Measurements from ENCODE around the gene TPO.

DNA sequence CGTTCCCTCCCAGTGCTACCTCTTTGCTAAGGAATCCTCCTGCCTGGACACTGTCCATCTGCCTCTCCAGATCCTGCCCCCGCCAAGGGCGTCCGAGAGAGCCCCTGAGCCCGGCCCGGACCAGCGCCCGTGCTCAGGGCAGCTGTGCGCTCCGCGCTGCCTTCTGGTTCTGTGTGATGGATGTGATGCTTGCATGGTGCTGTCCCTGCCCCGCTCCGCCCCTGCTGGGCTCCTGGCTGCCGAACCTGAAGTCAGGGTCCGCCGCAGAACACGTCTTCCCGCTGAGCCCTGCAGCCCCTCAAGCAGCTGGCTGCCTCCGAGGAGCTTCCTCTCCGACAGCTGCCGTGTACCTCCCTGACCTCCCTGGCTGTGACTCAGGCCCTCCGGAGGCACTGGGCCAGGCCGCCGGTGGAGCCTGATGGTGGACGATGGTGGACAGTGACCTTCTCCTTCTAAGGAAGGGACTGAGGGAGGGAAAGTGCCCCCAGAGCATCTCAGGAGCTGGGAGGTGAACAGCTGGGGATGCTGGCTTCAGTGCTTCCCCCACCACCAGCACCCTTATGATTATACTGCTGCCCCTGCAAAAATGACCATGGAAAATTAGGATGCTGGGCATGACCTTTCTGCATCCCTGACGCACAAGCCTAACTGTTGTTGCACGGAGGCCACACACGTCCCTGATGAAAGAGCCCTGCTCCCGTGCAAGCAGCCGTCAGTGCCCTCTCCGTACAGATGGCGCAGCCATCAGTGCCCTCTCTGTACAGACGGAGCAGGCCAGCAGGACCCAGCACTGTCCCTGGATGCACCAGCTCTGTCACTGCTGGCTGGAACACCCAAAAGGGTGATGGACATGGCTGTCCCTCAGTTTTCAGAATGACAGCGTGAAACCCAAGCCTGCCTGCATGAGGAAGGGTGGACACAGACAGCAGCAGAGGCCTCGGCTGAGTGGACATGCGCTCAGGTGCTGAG, 99.3 kb downstream of the TPO start:
- TF ChIP-seq EZH2 (IDR thresholded peaks at IDR 0.05; ENCODE audit: borderline replicate concordance, low read length), result no peak
- TF ChIP-seq, protein P1, sequence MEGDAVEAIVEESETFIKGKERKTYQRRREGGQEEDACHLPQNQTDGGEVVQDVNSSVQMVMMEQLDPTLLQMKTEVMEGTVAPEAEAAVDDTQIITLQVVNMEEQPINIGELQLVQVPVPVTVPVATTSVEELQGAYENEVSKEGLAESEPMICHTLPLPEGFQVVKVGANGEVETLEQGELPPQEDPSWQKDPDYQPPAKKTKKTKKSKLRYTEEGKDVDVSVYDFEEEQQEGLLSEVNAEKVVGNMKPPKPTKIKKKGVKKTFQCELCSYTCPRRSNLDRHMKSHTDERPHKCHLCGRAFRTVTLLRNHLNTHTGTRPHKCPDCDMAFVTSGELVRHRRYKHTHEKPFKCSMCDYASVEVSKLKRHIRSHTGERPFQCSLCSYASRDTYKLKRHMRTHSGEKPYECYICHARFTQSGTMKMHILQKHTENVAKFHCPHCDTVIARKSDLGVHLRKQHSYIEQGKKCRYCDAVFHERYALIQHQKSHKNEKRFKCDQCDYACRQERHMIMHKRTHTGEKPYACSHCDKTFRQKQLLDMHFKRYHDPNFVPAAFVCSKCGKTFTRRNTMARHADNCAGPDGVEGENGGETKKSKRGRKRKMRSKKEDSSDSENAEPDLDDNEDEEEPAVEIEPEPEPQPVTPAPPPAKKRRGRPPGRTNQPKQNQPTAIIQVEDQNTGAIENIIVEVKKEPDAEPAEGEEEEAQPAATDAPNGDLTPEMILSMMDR (conservative IDR thresholded peaks at IDR 0.05 in 1 of 2, IDR thresholded peaks at IDR 0.05 in 1 of 2; ENCODE audit: extremely low read depth in 1 of 2, insufficient read depth in 1 of 2, low read depth in 1 of 2, low read length in 2 of 2), result no peak

All from mammary epithelial cell (primary cell).